SH-SY5Y (cell line): ENCODE data around the gene ADAMTSL1.

Source experiments
- GATA2 ChIP-seq: IDR thresholded peaks from 2 replicates; pipeline ENCODE4 v1.6.1; 2011; ENCODE audit warnings: mild to moderate bottlenecking, low read depth, low read length
- GATA3 ChIP-seq: IDR thresholded peaks from 2 replicates; pipeline ENCODE4 v1.6.1; 2011; ENCODE audit warnings: low read depth, mild to moderate bottlenecking, low read length, moderate library complexity

DNA sequence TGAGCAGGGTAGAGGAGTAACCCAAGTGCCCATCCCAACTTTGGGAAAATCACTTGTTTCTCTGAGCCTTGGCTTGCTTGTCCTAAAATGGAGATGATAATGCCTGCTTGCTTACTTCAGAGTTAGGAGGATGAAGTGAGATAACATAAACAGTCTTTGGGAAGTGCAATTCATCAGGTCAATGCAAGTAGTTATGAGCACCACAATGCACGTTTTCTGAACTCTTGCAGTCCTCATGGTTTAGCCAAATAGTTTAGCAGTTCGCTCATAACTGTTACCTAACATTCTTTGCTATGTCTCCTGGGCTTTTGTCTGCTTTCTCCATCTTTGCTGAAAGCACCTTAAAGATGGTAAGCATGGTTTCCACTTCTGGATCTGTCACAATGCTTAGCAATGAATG, 270.0 kb downstream of the ADAMTSL1 start:
- no peak for TF ChIP-seq GATA2
- TF ChIP-seq GATA3 = no peak
